AG04449 (cell line): Measurements from ENCODE around the gene DPPA2.

Source experiments
- CTCF ChIA-PET: fragments of 350-600 bp; formaldehyde crosslinking; extraction: SDS; loops from one replicate; lab custom pipeline; 2021; ENCODE audit warnings: antibody characterized with exemption; lab: Yijun Ruan, JAX
- POLR2A ChIA-PET: fragments of 400-600, 350-600 bp; formaldehyde crosslinking; extraction: SDS; loops from one replicate; lab custom pipeline; 2020; ENCODE audit warnings: antibody characterized with exemption, inconsistent platforms; lab: Yijun Ruan, JAX
- DNase-seq: peaks from one replicate; pipeline ENCODE4 v3.0.0-alpha.2; 2010; ENCODE audit warnings: low read depth, low spot score
- H3K4me3 ChIP-seq: 2 replicates; pipeline ENCODE4 v1.5.1; 2011; ENCODE audit warnings: low read depth, mild to moderate bottlenecking, control low read depth, low read length
- CTCF ChIP-seq: IDR thresholded peaks from one replicate; pipeline ENCODE4 v1.5.1; 2011; ENCODE audit warnings: mild to moderate bottlenecking, moderate library complexity, low read length, control low read depth, inconsistent platforms; ENCODE audit not compliant: insufficient read depth; ENCODE audit errors: missing control alignments

The DPPA2 gene

DNA sequence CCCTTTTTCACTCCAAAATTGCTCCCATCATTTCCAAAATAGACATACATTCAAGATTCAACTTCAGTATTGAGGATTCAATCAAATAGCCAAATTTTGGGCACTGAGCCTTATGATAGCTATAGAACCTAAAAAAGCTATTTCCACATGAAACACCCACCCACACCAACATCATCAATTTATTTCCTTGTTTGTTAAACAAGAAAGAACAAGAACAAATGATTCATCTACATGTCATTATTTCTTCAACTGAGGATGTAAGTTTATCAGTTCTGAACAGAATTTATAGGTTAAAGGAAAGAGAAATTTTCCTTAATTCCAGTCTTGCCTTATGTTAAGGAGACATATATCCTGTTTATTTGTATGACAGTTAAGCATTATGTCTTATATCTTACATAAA, 32.2 kb downstream of the DPPA2 start:
- no peak for TF ChIP-seq CTCF
- ChIA-PET CTCF (no interaction called here), POLR2A (no interaction called here)
- no peak for DNase-seq
- no peak overlapping the region for H3K4me3 ChIP-seq

DNA sequence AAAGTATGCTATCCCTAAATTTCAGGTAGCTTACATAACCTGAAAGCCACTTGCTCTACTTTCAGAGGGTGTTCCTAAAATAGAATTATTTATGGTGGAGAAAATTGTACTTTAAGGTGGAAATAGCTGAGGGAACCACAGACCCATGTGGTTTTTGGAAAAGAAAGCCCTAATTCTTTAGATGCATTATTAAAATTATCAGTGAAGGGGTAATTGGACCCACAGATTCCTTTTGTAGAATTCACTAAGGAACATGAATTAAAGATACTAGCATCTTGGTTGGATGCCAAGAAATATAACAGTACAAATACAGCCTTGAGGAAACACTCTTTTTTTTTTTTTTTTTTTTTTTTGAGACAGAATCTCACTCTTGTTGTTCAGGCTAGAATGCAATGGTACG, 37.8 kb downstream of the DPPA2 start:
- no peak for DNase-seq
- no peak overlapping the region for H3K4me3 ChIP-seq
- CTCF ChIA-PET, result no interaction called here
- POLR2A ChIA-PET, result no interaction called here
- no peak for TF ChIP-seq CTCF

- POLR2A ChIA-PET, result no interaction called here
Observed at GRCh38 chr3:109278141-109278540, 38.2 kb downstream of the DPPA2 start.

GRCh38 chr3:109275702-109276293, 40.5 kb downstream of the DPPA2 start:
- no peak overlapping the region for H3K4me3 ChIP-seq
- no peak for DNase-seq
- POLR2A ChIA-PET, result no interaction called here
- TF ChIP-seq CTCF, result peak; percentile 19
- CTCF ChIA-PET, result interaction anchor here (0.7 to 0.9 kb wide), 2 partner anchors 281 to 376 kb away, joined by 3 read pairs; no protein-coding TSS in a partner anchor

More at GRCh38 chr3:109278141-109278540, 38.2 kb downstream of the DPPA2 start:
- H3K4me3 ChIP-seq, result no peak overlapping the region
- CTCF ChIA-PET, result no interaction called here
- no peak for DNase-seq
- no peak for TF ChIP-seq CTCF

DNA sequence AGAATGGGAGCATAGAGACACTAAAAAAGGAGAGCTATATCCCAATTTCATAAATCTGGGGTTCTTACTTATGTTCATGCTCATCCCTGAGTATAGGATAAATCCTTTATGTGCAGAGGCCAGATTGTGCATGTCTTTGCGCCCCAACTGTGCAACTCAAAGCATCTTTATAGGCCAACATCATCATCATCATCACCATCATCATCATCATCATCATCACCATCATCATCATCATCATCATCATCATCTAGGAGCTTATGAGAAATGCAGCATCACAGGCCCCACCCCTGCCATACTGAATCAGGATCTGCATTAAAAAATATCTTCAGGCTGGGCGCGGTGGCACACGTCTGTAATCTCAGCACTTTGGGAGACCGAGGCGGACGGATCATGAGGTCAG, 45.5 kb downstream of the DPPA2 start:
- CTCF ChIA-PET, result no interaction called here
- POLR2A ChIA-PET, result no interaction called here
- TF ChIP-seq CTCF, result no peak
- no peak for DNase-seq
- H3K4me3 ChIP-seq, result no peak overlapping the region

DNA sequence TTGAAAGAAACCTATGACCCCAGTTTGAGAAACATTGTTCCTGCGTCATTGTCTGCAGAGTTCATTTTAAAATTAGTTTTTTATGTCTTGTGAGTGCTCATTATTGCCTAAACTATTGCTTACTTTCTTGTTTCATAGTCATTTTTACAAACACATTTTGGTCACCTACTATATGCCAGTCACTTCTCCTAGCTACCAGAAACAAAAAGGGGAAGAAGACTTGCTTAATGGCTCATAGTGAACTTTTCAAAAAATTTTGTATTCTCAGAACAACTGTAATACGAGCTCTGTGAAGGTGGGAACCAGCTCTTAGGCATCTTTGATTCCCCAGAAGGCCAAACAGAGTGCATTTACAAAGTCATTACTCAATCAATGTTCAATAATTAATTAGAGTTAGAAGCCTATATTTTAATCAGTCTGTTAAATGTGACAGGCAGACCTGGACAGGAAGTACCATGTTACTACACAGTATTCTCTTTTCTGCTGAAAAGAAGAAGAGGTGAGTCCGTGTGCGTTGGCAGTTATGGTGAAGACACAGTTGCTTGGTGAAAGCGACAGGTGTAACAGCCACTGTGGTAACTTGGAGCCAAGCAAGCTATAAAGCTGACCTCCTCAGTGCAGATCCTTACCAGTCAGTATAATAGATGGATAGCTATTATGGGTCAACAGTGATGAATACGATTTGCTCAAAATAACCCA, 46.6 kb downstream of the DPPA2 start:
- ChIA-PET POLR2A (no interaction called here), CTCF (no interaction called here)
- no peak for DNase-seq
- no peak for TF ChIP-seq CTCF
- H3K4me3 ChIP-seq, result no peak overlapping the region
